ENCODE data around the gene A4GALT.

DNA sequence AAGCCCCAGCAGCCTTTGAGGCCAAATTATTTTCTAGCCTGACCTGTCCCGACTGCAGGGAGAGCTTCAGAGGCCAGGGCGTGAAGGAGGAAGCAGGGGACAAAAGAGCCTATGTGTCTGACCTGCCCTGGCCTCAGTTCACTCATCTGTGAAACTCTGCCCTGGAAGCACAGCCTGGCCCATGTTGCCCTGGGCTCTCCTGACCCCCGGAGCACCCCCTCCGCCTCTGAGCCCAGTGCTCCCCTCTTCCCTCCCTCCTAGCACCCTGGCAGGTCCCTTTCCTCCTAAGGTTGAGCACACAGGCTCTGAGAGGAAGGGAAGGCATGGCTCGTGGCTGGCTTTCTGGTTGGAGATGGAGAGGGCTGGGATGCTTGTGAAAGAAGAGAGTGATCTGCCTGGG is 3.4 kb upstream of the A4GALT start:
- TF ChIP-seq, protein P1, sequence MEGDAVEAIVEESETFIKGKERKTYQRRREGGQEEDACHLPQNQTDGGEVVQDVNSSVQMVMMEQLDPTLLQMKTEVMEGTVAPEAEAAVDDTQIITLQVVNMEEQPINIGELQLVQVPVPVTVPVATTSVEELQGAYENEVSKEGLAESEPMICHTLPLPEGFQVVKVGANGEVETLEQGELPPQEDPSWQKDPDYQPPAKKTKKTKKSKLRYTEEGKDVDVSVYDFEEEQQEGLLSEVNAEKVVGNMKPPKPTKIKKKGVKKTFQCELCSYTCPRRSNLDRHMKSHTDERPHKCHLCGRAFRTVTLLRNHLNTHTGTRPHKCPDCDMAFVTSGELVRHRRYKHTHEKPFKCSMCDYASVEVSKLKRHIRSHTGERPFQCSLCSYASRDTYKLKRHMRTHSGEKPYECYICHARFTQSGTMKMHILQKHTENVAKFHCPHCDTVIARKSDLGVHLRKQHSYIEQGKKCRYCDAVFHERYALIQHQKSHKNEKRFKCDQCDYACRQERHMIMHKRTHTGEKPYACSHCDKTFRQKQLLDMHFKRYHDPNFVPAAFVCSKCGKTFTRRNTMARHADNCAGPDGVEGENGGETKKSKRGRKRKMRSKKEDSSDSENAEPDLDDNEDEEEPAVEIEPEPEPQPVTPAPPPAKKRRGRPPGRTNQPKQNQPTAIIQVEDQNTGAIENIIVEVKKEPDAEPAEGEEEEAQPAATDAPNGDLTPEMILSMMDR (conservative IDR thresholded peaks at IDR 0.05 in 1 of 2, IDR thresholded peaks at IDR 0.05 in 1 of 2; ENCODE audit: low read depth in 1 of 2, low read length in 2 of 2): no peak
- no peak for TF ChIP-seq EZH2 (IDR thresholded peaks at IDR 0.05; ENCODE audit: low read length, missing control alignments)

All from fibroblast of lung (primary cell).